DMS 273 (cell line): ENCODE data around the gene FCRL2.

Experiments used
- DNase-seq: peaks from one replicate; lab custom pipeline; 2025; ENCODE audit not compliant: unreplicated experiment; lab: John Stamatoyannopoulos, UW

Gene FCRL2, protein sequence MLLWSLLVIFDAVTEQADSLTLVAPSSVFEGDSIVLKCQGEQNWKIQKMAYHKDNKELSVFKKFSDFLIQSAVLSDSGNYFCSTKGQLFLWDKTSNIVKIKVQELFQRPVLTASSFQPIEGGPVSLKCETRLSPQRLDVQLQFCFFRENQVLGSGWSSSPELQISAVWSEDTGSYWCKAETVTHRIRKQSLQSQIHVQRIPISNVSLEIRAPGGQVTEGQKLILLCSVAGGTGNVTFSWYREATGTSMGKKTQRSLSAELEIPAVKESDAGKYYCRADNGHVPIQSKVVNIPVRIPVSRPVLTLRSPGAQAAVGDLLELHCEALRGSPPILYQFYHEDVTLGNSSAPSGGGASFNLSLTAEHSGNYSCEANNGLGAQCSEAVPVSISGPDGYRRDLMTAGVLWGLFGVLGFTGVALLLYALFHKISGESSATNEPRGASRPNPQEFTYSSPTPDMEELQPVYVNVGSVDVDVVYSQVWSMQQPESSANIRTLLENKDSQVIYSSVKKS

DNA sequence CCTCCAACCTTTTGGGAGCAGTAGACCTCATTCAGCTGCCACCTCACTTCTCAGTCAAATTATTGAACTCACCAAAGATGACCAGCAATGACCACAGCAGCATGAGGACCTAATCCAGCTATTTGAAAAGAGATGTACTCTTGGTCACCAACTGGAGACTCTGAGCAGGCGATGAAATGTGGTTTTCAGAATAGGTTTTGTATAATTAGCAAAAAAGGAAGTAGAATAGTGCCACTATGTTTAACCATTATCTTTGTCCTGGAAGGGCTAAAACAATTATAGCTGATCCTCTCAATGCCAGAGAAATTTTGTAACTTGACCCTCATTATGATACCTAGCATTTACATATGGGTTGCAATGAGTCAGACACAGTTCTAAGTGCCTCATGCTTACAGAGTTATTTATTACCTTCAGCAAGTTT lies at the start of gene FCRL2:
Gene FCRL2, minus strand, starts transcription at position 162 of the 421 bp plus-strand sequence. Its CDS starts 59 bp downstream, at position 103.
- DNase-seq = no peak

DNA sequence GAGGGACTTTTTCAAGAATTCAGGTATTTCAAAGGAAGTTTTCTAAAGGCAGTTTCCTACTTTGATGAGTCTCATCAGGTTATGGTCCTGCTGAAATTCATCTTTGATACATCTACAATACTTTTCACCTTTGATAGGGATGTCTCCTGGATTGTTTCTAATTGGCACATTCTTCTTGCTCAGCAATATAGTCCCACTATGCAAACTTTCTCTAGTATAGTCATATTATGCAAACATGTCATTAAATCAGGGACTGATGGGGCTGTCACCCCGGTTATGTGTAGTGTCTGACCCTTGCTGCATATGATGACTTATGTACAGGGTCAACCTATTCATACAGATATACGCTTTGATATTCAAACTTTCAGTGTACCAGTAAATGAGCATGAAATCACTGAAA lies 43.4 kb upstream of the FCRL2 start:
- DNase-seq = no peak

DNA sequence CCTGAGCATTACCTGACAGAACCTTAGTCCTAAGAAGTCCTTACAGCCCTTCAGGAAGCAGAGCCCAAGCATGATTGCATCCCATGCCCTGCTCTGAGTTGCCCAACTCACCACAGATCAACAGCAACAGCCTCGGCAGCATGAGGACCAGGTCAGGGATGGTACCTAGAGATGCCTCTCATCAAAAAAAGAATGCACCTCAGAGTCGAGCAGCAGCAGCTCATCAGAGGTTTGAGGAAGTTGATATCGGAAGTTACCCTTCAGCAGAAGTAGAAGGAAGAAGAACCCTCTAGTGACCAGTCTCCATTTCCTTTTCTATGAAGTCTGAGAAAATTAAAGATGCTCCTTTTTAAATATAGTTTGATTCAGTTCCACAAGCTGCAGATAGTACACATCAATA lies 43.0 kb upstream of the FCRL2 start, which contains the start of gene FCRL1:
Gene FCRL1, minus strand, starts transcription at position 225 of the 400 bp plus-strand sequence. Its CDS starts 83 bp downstream, at position 142.
- no peak for DNase-seq

DNA sequence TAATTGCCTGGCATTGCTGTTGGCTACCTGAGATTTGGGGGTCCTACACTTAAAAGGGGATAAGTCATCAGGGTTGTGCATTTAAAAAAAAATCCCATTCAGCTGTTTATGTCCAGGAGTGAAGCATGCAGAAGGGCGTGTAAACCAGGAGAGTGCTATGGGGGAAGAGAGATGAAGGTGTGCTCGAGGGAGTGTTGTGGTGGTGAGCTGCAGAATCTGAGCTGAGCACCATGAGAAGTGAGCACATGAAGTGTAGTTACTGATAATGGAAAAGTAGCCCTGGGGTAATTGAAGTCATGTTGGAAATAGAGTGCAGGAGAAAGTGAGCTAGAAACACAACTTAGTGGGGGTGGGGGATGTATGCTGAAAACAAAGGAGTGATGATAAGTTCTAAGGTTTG lies 42.3 kb upstream of the FCRL2 start:
- no peak for DNase-seq

DNA sequence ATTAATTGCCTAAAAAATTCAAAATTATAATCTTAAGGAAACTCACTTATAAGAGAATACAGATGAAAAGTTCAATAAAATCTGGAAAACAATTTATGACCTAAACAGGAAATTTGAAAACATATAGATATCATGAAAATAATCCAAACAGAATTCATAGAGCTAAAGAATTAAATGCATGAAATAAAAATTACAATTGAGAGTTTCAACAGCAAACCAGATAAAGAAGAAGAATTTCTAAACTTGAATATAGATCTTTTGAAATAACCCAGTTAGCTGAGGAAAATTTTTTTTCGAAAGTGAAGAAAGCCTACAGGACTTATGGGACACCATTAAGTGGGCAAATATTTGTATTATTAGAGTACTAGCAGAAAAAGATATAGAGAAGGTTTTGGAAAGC lies 36.3 kb upstream of the FCRL2 start:
- DNase-seq = no peak

DNA sequence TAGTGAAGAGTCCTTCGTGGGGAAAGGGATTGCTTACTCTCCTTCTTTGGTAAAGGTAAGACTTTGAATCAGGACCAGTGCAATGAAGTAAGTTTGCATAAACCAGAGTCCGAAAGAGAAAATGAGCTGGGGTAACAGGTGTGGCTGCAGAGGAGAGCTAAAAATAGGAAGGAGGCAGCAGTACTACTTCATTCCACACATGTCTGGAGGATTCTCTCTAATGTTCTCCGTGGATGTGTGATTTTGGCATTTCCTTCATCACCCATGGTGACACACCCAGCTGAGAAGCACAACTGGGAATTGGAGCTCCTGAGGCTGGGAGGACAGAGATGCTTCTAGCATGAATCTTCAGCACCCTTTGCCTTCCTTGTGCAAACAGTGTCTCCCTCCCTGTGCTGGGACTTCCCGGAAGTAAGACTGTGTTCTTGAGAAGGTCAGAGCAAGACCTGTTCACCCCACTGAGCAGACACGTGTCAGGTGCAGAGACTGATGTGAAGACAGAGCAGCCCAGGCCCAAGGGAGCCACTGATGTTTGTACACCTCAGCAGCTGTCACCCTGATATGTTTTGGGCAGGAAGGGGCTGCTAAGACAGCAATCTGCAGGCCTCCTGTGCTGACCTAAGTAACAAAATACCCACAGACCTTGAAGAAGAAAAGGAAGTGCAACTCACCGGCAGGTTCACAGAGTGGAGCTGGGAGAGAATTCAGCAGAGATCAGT lies 29.7 kb upstream of the FCRL2 start:
- no peak for DNase-seq

DNA sequence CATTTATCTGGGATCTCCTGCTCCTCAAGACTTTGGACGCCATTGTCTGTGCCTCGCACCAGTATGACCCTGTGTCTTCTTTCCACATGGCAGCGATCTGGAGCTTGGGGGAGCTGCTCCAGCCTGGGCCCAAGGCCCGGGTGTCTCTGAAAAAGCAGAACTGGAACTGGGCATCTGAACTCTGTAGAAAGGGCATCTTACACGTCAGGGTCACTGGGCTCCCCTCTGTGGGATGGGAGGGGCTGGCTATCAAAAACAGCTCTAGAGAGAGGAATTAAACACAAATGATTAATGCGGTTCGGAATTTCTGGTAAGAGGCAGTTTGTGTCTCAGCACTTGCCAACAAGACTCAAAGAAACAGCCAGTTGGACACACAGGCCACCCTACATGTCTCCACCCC lies 26.9 kb upstream of the FCRL2 start:
- DNase-seq = no peak

DNA sequence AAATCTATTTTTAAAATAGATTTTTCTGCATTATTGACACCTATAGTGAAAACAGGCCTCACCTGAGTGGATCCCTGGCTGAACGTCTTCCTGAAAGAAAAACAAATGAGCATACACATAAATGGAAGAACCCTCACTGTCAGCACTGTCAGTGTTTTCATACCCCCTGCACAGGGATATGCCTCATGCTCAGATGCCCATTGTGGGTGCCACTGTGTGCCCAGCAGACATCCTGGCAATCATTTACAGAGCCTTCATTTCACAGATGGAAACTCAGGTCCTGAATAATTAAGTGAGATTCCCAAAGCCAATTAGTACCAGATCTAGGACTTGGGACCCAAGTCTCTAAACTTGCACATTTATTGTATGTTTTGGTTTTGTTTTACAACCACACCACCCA lies 23.1 kb upstream of the FCRL2 start:
- no peak for DNase-seq

DNA sequence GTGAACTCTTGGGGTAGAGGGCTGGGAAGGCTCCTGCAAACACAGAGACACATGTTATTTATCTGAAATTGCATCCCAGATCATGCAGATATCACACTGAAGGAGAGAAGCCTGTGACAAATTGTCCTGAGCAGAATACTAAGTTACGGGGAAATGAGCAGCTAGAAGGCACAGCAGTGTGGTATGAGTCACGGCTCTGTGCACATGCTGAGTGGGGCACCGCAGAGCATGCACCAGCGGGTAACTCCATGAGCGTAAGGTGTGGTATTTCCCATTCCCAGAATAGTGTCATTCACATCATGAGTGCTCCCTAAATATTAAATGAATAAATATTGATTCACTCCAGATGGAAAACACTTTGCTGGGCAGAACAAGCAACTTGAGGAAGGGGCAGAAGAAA lies 21.3 kb upstream of the FCRL2 start:
- no peak for DNase-seq

DNA sequence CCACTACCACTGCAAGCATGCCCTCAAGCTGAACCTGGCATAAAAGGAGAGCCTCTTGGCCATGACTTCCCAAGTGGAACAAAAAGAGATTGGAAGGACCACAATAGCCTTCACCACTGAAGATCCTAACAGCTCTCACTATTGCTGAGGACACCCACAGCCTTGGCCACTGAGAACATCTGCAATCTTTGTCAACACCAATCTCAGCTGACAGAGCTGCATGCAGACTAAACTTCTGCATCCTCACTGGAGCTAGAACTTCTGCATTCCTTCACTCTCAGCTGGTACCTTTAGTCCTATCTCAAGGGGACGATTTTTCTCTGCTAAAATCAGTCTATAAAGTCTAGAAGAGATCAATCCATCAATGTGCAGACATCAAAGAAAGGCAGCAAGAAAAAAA lies 8.3 kb upstream of the FCRL2 start:
- no peak for DNase-seq

DNA sequence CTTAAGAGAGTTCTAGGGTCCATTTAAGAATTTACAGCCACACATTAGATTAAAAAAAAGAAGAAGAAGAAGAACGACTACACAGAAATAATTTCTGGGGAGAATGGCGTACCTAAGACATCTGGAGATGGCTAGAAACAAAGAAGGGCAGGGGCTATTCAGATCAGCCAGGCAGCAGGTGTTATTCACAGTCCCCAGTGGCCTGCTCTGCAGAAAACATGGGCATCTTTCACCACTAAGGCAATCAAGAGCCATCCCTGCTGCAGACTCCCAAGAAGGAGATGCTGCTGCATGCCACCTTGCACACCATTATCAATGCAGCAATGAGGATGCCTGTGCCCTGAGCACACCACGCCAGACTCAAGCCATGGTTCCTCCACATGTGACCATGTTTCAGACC lies 7.9 kb upstream of the FCRL2 start:
- DNase-seq = no peak

DNA sequence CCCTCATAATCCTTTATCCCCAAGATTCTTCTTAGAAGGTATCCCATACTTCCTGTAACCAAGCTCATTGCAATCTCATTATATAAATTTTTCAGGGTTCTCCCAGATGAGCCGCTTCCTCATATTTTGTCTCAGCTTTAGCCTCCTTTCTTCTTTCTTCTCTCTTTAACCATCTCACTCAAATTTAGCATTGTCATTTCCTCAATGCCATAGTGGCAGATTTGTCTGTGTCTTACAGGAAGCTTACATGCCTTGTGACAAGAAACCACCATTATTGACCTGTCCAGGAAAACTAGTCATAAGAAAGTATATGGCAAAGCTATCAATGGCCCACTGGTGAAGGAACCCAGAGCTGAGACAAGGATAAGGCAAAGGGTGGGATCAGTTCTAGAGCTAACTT lies 6.0 kb upstream of the FCRL2 start:
- DNase-seq = no peak

DNA sequence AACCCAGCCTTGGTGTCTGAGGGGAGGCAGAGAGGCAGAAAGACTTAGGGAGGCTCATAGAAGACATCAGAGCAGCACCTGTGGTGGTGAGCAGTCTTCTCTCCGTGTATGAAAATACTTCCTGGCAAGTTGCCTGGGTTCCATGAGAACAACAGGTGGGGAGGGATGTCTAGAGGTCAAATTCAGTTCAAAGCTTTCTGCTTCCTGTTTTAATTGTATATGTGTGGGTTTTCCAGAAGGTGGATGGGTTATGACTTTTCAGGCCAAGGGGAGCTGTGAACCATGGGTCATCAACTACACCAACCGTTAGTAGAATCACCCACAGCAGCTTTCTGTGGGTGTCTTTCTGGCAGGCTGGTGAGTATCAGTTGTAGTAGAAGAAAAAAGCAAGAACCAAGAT lies 4.1 kb upstream of the FCRL2 start:
- peak; percentile 14 for DNase-seq

DNA sequence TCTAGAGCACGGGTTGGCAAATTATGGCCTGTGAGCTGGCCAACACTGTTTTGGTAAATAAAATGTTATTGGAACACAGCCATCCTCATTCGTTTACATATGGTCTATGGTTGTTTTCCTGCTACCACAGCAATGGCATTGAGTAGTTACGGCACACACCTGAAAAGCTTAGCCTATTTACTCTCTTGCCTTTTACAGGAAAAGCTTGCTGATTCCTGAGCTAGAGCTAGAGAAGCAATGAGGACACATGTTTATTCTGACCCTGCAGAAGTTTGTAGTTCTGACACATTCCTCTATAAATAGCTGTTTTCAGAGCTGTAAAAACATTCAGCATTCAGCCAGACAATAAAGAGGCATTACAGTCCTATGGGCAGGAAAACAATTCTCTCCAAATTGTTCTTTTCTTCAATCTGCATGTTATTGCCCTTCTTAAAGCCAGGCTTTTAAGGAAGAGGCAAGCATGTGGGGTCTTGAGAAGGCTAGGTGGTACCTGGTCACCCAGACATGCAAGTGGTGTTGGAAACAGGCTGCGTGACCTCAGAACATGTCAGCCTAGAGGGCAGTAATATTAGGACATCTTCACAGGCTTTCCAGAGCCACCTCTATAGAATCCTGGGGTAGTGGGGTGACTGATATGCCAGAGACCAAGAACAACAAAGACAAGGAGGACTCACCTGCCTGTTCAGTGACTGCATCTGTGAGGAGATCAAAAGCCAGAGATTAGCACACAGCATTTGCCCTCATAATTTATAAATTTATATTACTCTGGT lies 1.6 kb downstream of the FCRL2 start:
- DNase-seq = no peak

DNA sequence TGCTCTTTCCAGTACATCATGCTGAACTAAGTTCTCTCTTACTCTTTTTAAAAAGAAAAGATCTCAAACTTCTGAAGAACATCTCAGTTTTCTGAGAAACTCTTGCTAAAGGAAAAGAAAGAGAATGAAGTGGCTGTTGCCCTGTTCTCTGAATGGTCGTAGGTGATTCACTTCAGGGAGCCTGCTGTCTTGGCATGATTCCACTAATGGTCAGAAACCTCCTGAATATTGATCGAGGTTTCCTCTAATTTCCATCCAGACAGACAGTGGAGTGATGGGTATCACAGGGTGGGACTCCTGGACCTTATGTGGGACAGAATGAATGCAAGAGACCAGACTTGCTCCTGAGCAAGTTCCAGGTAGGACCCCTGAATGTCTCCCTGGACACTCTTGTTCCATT lies 2.5 kb downstream of the FCRL2 start:
- DNase-seq = no peak

DNA sequence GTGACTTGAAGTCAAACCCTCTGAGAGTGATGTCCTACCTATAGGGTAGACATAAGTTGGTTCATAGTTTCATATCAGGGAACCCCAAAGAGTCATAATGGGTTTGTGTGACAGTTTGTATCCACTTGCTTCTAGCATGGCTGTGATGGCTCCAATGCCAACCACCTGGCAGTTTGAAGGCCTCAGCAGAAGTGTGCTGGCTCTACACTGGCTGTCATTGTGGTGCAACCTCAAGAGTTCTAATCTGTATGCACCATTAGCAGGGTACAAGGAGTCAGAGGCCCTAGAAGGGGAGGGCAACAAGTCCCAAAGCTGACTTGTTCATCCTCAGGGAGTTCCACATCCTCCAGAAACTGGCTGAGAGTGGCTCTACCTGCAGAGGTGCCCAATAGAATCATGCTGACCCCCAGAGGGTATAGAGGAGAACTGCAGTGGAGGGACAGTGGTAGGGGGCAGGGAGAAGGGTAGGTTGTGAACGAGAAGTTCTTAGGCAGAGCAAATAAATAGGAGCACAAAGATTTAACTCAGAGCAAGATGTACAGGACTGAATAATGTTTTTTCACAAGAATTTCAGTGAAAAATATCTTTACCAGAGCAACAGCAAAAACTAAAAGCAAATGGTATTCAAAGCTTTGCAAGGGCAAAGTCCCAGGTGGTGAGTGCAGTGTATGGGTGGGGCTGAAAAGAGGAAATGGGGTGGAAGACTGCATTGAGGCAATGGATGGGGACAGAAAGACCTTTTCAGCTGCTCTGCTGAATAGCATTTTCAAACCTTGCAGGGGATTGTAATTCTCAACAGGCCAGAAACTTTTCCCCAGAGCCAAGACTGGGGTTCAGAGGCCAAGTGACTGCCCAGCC lies 3.2 kb downstream of the FCRL2 start:
- DNase-seq = peak; percentile 12

DNA sequence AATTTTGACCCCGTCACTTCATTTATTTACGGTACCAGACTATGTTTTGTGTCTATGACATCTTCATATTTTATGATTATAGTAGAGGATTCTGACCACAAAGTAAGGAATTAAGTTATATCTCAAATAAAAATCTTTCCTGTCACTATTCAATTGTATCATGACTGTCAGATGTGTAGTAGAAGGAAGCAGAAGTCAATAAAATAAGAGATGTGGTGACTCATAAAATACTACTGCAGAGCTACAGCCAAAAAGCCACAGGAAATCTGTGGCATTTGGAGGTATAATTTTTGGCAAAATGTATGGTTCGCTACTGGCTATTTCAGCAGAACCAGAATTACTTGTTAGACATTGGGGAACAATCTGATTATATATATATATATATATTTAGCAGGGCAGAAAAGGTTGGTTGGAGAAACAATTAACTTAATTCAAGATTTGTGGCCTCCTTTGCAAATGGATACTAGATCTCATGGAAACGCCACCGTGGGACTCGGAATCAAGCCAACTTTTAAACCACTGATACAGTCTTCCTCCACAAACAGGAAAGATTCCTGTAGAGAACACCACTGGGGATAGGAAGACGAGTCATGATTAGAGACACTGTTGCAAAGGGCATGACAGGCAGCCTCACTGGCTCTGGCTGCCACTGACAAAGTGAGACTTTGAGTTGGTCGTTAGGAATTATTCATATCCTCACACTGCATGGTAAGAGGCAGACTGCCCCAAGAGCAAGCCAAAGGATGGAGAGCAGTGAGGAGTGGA lies 5.1 kb downstream of the FCRL2 start:
- DNase-seq = no peak

DNA sequence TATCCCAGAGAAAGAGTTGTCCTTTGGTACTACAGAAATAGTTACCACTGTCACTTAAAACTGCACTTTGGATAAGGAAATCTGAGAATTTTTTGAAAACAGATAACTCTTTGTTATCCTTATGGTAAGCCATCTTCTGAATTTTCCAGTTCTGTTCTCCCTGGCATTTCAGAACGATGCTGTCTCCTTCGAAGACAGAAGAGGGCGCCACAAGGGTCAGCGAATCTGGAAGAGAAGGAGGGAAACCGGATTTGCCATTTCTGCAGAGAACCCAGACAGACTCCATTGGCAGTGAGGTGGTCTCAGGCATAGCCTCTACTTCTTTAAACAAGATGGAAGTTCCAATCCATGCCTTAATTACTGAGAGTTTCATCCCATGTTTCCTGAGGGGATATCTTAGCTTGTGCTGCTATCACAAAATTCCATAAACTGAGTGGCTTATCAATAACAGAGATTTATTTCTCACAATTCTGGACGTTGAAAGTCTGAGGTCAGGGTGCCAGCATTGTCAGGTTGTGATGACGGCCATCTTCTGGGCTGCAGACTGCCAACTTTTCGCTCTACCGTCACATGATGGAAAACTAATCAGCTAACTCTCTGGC lies 6.4 kb downstream of the FCRL2 start:
- DNase-seq = peak; percentile 33

DNA sequence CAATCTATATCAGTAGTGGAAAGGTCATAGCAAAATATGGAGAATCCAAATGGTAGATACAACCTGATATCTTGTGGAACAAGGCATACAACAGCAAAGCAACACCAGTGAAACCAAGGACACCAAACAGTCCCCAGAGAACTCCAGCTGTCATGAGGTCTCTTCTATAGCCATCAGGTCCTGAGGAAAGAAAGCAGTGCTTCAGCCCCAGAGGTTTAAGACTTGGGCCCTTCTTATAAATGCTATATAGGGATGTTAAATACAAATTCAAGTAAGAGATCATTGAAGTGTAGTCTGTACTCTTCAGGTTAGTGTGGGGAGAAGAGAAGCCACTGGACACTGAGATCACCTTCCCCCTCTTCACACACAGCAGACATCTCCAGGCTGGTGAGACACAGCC lies 10.1 kb downstream of the FCRL2 start:
- DNase-seq = no peak
